ENCODE results near the gene FLNB. TPM values are rescaled to one million over a fixed set of nuclear protein-coding genes. Genes with fewer than 3 reads are reported as not detected.

Gene FLNB
- total and polyA plus RNA-seq, 10 of the 15 experiments (the other 5 are each of a cell fraction or from before 2014, with no cell fraction given) = 13.6 to 51.8 (median 26.4) TPM

GRCh38 chr3:58129041-58129770 is 121.0 kb downstream of the FLNB start (continued):
- TF ChIP-seq ZBTB40 (IDR thresholded peaks at IDR 0.05; ENCODE audit: borderline replicate concordance) = no peak
- TF ChIP-seq IKZF1 (conservative IDR thresholded peaks at IDR 0.05) = no peak
- no peak for TF ChIP-seq USF1 (IDR thresholded peaks at IDR 0.05; ENCODE audit: borderline replicate concordance, extremely low read length, insufficient read depth, low read depth, low read length)
- TF ChIP-seq GATAD2B (conservative IDR thresholded peaks at IDR 0.05; ENCODE audit: low read depth) = no peak
- no peak for TF ChIP-seq NBN (IDR thresholded peaks at IDR 0.05)
- no peak for TF ChIP-seq SMAD1 (IDR thresholded peaks at IDR 0.05; ENCODE audit: low read depth, partially characterized antibody)

- no TSS peak for BruUV-seq (replicated peaks)
- ATAC-seq (no peak), DNase-seq (ENCODE audit: low read depth, low spot score) (no peak), FAIRE-seq (no peak)
- in situ Hi-C loops (cut with MboI) (no loop called here), intact Hi-C loops (cut with micrococcal nuclease; ENCODE audit: unreplicated experiment) (no loop called here)
- ChIA-PET CTCF (interaction anchor here (0.6 kb wide), 1 partner anchor 671 kb away, joined by 4 read pairs; no protein-coding TSS in a partner anchor), SMC1A (ENCODE audit: uncharacterized antibody, unreplicated experiment) (no interaction called here), POLR2A (no interaction called here), RAD21 (ENCODE audit: unreplicated experiment) (no interaction called here)
- no peaks in the 10 kb centered on the region for H4K20me1 ChIP-seq (ENCODE audit: control insufficient read depth, insufficient read depth)
- H3K79me2 ChIP-seq (ENCODE audit: control insufficient read depth, insufficient read depth, low read length) = no peaks in the 10 kb centered on the region
- H3K36me3 ChIP-seq (ENCODE audit: control insufficient read depth in 2 of 2, insufficient read depth in 2 of 2, low read length in 1 of 2) = peaks cover 7 to 11% of the 10 kb centered on the region in 2 experiments
- H3K9ac ChIP-seq (ENCODE audit: control insufficient read depth, insufficient read depth, low read length) = no peak overlapping the region
- no peaks in the 10 kb centered on the region for H3K27me3 ChIP-seq (replicated peaks in 1 of 2; ENCODE audit: control insufficient read depth in 2 of 2, insufficient read depth in 2 of 2, low read length in 1 of 2)
- H3K4me3 ChIP-seq = no peak overlapping the region
- WGBS (ENCODE audit: insufficient coverage, insufficient replicate concordance, low lambda C conversion rate, missing lambda C conversion rate) = 71% methylated on average over 11 of the region's 11 CpGs
- no peak overlapping the region for H3K4me2 ChIP-seq (ENCODE audit: control insufficient read depth, insufficient read depth)
- no peak overlapping the region for H3K27ac ChIP-seq (ENCODE audit: control insufficient read depth, insufficient read depth)
- no peaks in the 10 kb centered on the region for H3K9me3 ChIP-seq (replicated peaks; ENCODE audit: control insufficient read depth, insufficient read depth, low read length)
- no peak overlapping the region for H2AFZ ChIP-seq (ENCODE audit: control insufficient read depth, low read depth, low read length)
- H3K4me1 ChIP-seq (ENCODE audit: control insufficient read depth, insufficient read depth, low read length) = no peaks in the 10 kb centered on the region
- TF ChIP-seq ZNF592 (IDR thresholded peaks at IDR 0.05) (no peak), KDM1A (IDR thresholded peaks at IDR 0.05; ENCODE audit: borderline replicate concordance) (no peak), BHLHE40 (IDR thresholded peaks at IDR 0.05; ENCODE audit: borderline replicate concordance in 1 of 2, low read depth in 2 of 2, low read length in 1 of 2) (no peak), ZNF384 (IDR thresholded peaks at IDR 0.05; ENCODE audit: borderline replicate concordance, low read depth, low read length) (no peak), SUZ12 (IDR thresholded peaks at IDR 0.05; ENCODE audit: unreplicated experiment) (no peak)
Measured at GRCh38 chr3:58130591-58130990, 122.4 kb downstream of the FLNB start.

Measured in GM12878 (cell line).